Epithelial cell of proximal tubule (primary cell): ENCODE measurements around the gene ACTN4. TPM values are rescaled to one million over a fixed set of nuclear protein-coding genes. Genes with fewer than 3 reads are reported as not detected.

ENCODE experiments used
- DNase-seq: peaks from one replicate; pipeline ENCODE4 v3.0.0-alpha.2; 2011; ENCODE audit warnings: low read depth
- H3K4me3 ChIP-seq: 2 replicates; pipeline ENCODE4 v1.5.1; 2011; ENCODE audit warnings: low read depth, mild to moderate bottlenecking, low read length
- total RNA-seq: library from RNA; depleted of rRNA; stranded (reverse); fragments of >200 nt; gene quantifications from 2 replicates; pipeline ENCODE4 v1.2.3, GENCODE V29; 2015
- TF ChIP-seq, protein P1 (sequence below): conservative IDR thresholded peaks from 2 replicates; pipeline ENCODE4 v1.5.1; 2012; ENCODE audit warnings: low read depth, mild to moderate bottlenecking, low read length

ACTN4 gene
- total RNA-seq, 1 donor from 2014 or later: 629 TPM

DNA sequence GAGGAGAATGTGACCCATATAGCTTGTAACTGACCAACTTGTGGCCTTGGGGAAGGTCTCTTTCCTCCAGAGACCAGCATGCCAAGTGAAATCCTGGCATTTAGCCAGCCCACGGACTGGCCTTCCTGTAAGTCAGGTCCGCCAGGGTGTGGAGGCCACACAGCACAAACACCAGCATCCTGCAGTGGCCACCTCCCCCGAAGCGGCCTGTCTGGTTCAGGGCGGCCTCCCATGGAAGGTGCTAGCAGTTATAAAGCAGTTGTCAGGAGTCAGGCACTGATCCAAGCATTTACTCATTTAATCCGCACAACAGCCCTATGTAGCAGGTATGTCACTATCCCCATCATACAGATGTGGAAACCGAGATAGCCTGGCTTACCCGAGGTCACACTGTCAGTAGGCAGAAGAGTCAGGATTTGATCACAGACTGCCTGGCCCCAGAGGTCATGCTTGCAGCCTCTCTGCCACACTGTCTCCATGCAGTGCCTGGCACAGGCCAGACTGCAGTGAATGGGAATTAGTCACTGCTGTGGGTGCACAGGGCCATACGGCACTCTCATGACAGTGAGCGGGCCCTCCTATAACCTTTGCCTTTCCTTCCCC lies 60.2 kb downstream of the ACTN4 start:
- TF ChIP-seq, protein P1, sequence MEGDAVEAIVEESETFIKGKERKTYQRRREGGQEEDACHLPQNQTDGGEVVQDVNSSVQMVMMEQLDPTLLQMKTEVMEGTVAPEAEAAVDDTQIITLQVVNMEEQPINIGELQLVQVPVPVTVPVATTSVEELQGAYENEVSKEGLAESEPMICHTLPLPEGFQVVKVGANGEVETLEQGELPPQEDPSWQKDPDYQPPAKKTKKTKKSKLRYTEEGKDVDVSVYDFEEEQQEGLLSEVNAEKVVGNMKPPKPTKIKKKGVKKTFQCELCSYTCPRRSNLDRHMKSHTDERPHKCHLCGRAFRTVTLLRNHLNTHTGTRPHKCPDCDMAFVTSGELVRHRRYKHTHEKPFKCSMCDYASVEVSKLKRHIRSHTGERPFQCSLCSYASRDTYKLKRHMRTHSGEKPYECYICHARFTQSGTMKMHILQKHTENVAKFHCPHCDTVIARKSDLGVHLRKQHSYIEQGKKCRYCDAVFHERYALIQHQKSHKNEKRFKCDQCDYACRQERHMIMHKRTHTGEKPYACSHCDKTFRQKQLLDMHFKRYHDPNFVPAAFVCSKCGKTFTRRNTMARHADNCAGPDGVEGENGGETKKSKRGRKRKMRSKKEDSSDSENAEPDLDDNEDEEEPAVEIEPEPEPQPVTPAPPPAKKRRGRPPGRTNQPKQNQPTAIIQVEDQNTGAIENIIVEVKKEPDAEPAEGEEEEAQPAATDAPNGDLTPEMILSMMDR: no peak
- DNase-seq: no peak

DNA sequence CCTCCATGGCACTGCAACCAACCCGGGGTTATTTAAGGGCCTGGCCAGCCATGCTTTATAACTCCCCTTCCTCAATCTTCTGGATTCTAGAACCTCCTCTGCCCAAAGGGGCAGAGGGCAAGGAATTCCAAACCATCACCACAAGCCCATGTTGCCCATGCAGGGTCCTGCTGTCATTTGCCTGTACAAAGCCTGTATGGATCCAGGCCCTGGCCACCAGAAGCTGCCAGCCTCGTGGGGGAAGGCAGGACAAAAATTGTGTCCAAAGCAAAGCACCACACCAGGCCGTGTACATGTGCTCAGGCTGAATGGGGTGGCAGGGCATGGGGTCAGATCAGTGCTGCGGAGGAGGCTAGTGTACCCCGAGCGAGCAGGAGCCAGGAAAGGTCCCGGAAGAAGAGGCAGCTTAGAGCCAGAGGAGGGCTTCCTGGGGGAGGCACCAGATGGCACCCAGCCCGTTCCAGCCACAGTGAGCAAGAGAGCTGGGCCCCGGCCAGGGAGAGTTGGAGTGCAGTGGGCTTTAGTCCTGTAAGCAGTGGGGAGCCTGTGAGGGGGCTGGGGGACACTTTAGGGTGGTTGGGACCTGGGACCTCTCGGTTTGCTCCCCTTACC lies 61.1 kb downstream of the ACTN4 start:
- TF ChIP-seq, protein P1: no peak
- DNase-seq: no peak

More for the DNA sequence above, 60.2 kb downstream of the ACTN4 start:
- H3K4me3 ChIP-seq: no peak overlapping the region

DNA sequence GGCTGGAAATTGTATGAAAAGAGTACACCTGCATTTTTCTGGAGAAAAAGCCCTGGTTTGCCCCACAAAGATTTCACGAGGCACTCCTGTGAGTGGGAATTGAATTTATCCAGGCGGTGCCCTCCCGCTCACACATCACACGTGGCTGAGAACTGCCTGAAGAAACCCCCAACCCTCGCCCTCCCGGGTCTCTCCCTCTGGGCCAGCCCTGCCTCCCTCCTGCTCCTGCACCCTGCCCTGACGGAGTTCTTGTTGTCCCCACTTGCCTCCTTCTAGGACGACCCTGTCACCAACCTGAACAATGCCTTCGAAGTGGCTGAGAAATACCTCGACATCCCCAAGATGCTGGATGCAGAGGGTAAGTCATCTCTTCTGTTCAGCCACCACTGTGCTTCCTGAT lies 61.7 kb downstream of the ACTN4 start:
- TF ChIP-seq, protein P1: no peak
- DNase-seq: no peak
- H3K4me3 ChIP-seq: no peak overlapping the region

More for the DNA sequence above, 61.1 kb downstream of the ACTN4 start:
- no peak overlapping the region for H3K4me3 ChIP-seq

DNA sequence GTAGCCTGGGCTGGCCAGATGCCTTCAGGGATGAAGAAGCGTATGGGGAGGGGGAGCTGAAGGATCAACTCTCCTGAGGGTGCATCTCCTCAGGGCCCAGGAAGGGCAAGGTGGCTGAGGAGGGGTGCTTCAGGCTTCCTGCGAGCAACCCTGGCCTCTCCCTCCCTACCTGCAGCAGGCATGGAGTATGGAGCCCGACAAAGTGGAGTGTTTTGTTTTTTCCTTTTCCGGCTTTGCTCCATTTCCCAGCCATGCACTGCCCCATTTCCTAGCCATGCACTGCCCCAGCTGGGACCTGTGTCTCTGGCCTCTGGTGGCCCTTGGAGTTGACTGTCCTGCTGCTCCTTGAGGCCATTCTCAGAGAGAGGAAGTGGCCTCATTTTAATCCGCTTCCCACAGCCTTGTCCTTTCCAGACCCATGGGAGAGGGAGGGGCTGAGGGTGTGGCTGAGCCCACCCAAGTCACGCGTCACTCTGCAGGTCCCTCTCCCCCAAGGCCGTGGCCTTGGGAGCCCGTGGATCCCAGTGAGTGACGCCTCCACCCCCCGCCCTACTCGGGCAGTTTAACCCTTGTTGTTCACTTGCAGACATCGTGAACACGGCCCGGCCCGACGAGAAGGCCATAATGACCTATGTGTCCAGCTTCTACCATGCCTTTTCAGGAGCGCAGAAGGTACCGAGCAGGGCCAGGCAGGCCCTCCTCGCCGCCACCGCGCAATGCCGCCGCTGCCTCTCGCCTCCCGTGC lies 62.4 kb downstream of the ACTN4 start:
- TF ChIP-seq, protein P1: no peak
- H3K4me3 ChIP-seq: no peak overlapping the region
- DNase-seq: no peak

DNA sequence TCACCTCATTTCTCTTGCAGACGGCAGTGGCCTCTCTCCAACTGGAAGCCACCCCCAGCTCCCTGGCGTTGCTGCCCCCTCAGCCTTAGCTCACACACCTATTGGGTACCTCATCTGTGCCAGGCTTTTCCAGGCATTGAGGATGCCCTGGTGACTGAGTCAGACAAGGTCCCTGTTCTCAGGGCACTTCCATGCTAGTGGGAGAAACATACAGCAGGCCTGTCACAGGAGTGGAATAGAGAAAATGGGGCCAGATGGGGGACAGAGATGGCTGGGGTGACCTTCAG lies 62.9 kb downstream of the ACTN4 start:
- TF ChIP-seq, protein P1: no peak
- no peak overlapping the region for H3K4me3 ChIP-seq
- no peak for DNase-seq

DNA sequence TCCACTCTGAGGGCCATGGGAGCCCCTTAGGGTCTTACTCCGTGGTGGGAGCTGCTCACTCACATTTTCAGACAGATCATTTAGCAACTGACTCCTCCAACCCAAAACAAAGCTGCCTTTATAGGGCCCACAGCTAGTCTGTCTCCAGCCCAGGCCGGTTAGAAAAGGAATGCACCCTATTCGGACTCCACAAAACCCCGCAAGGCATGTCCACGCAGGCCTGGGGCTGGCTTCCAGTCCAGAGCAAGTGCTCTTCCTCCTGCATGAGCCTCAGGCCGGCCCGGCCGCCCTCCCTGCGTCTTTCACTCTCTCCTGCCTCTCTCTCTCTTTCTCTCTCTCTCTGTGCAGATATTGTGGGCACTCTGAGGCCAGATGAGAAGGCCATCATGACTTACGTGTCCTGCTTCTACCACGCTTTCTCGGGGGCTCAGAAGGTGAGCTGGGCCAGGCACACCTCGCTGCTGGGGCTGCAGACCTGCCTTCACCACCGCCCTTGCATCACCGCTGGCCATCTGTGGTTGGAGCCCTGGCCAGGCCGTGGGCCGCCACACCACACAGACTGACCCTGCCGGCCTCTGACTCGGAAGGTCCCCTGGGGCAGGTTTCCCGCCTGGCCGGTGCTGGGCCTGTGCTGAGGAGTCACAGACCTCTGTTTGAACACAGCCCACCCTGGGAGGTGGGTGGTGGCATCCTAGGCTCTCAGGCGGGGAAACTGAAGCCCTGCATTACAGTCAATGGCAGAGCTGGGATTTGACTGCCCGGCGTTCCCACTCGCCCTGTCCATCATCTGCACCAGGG lies 63.7 kb downstream of the ACTN4 start:
- DNase-seq: no peak
- TF ChIP-seq, protein P1: no peak
- H3K4me3 ChIP-seq: no peak overlapping the region
